HuH-7 (cell line): ENCODE results near the gene PRKCH.
"Not testable (repeated sequence)": the region's sequence is repeated elsewhere in the genome, so short reads cannot be mapped to it uniquely, and the experiment has no call there.

ENCODE experiments used
- DNase-seq: peaks from one replicate; pipeline ENCODE4 v3.0.0; 2011; ENCODE audit warnings: low spot score

The PRKCH gene

GRCh38 chr14:61516964-61517653 lies 195.7 kb downstream of the PRKCH start:
- no peak for DNase-seq

- no peak for DNase-seq
Observed at GRCh38 chr14:61517911-61518384, 196.6 kb downstream of the PRKCH start.

GRCh38 chr14:61518403-61518802 lies 197.0 kb downstream of the PRKCH start:
- DNase-seq, result no peak

DNA sequence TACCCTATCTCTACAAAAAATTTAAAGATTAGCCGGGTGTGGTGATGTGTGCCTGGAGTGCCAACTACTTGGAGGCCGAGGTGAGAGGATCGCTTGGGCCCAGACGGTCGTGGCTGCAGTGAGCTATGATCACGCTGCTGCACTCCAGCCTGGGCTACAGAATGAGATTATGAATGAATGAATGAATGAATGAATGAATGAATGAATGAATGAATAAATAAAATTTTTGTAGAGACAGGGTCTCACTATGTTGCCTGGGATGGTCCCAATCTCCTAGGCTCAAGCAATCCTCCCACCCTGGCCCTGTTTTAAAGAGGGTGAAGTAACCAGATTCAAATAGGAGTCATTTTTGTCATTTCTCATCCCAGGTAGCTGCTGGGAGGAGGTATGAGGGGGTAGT lies 197.7 kb downstream of the PRKCH start:
- no peak for DNase-seq

GRCh38 chr14:61519735-61520134 lies 198.4 kb downstream of the PRKCH start:
- no peak for DNase-seq

GRCh38 chr14:61520576-61520975 lies 199.2 kb downstream of the PRKCH start:
- DNase-seq, result no peak

DNA sequence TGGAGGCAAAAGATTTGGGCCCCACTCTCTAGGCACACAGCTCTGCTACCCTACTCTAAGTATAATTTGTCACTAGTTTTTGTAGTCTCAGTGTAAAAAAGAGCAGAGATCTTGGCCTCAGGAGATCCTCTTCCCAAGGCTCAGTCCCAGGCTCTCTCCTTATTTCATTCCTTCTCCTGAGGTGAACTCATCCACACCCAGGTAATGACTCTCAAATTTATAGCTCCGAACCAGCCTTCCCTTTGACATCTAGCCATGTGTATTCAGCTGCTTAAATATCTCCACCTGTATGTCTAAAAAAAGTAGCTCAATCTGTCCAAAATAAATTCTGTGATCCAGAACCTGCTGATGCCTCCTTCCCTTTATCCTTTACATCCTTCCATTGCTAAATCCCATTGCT lies 200.4 kb downstream of the PRKCH start:
- no peak for DNase-seq

- DNase-seq, result no peak
Observed at GRCh38 chr14:61523751-61524150, 202.4 kb downstream of the PRKCH start.

DNA sequence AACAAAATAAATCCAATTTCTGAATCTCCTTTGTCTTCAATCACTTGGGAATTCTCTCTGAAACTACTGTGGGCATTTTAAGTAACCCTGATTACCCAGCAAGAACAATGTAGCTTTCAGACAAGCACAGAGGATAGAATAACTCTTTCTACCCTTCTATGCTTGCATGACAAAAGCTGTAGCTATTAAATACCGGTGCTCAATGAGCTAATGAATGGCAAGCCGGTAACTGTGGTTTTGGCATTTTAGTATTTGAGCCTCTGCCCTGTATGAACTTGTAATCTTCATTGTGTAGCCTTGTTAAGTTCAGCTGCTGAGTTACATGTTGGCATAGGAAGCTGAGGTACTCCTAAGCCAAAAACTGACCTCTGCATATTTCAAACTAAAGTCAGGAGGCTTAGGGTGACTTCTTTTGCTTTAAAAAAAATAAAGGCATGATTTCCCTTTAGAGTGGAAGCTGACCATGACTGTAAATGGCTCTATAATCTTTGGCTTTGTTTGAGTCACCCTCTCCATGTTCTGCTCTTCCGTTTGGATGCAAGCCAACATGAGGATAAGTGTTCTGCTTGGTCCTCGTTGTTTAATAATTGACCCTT lies 202.9 kb downstream of the PRKCH start:
- DNase-seq, result no peak

DNA sequence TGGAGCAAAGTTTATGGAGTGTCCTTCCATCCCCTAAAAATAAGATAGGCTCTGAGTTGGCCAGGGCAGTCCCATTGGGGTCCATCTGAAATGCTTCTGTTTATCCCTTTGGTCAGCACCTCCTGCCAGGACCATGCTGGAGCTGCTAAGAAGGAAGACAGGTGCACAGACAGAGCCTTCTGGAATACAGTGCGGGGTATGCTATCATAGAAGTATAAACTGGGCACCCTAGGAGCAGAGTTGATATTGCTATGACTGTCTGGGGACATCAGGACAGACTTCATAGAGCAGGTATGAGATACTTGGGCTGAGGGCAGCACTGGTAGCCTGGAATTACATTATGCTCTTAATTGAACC lies 203.5 kb downstream of the PRKCH start:
- no peak for DNase-seq

DNA sequence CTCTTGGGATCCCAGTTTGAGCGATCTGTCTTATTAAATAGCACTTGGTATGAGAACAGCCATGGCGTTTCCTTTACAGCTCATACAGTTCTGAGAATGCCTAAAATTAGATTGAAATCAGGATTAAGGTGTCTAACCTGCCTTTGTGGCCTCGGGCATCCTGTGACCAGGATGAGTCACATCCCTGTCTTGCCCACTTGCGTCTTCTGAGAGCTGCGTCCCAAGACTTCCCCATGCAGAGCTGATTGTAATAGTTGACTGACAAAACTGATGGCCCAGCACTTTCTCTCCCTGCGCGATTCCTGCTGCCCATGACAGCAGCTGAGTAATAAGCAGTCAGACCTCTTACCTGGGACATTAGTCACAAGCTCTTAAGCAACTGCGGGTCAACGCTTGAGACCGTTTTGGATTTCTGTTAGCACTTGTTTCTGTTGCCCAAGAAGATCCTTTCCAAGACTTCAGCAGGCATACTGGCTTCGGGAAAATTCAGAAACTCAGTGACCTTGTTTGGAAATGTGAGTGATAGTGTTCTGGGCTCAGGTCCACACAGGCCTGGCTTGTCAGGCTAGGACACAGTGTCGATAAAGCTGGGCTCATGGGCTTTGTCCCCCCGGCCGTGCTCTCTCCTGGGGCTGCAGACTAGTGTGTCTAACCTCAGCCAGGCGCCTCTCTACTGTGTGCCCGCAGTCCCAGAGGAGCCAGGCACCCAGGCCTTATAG lies 204.1 kb downstream of the PRKCH start:
- DNase-seq, result no peak

- no peak for DNase-seq
Observed at GRCh38 chr14:61526405-61527312, 205.3 kb downstream of the PRKCH start.

- no peak for DNase-seq
Observed at GRCh38 chr14:61527325-61528100, 206.1 kb downstream of the PRKCH start.

DNA sequence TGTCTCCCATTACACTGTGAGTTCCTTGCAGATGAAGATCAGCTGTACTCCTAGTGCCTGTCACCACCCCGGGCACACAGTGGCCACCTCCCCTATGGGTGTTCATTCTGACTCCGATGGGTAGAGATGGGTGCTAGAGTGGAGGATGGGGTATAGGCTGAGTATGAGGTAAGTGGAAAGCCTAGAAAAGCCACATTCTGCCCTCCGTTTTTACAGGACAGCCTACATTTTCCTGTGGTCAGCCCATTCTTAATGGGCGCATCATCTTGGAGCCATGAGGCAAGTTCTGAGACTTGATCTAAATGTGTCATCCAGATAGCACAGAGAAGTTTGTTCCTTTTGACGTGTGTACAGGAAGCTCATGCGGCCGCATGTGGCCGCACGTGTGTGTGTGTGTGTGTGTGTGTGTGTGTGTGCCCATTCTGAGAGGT lies 207.2 kb downstream of the PRKCH start:
- DNase-seq, result no peak

- DNase-seq, result not testable (repeated sequence)
Observed at GRCh38 chr14:61529360-61529759, 208.0 kb downstream of the PRKCH start.

- DNase-seq, result no peak
Observed at GRCh38 chr14:61530296-61530695, 208.9 kb downstream of the PRKCH start.

GRCh38 chr14:61530896-61531295 lies 209.5 kb downstream of the PRKCH start:
- DNase-seq, result no peak

GRCh38 chr14:61531465-61532122 lies 210.2 kb downstream of the PRKCH start:
- no peak for DNase-seq

DNA sequence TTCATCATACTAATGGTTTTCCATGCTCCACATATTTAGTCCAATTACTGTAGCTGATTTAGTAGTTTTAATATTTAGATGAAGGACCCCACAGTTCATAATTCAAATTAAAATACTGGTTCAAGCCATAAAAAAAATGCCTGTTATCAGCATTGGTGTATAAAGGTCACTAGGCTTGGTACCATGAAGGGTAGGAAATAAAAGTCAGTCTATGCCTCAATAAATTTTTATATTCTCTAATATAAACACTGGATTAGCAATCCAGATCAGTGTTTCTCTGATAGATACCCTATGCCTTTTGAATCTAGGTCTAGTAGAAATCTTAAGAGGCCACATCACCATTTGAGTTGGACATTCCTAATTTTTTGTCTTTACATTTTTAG lies 210.7 kb downstream of the PRKCH start:
- DNase-seq, result no peak

DNA sequence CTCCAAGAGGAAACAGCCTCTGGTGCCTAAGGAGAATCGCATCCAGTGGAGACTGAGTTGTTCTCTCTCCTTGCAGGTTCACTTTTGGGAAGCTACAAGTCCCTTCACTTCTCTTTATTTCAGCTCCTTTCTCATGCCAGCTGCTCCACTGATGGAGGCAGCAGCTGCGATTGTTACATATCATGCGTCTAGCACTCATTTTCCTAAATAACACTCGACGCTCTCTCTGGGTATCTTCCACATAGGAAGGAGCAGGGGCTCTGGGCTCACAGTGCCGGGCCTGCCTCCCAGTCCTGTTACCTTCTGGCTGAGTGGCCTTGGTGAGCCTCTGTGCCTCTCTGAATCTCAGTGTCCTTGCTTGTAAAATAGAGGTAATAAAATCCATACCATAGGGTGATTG lies 211.4 kb downstream of the PRKCH start:
- no peak for DNase-seq
